Gastrocnemius medialis (tissue), 4 donors: Measurements from ENCODE around the gene SLC46A3.

Experiments used
- POLR2A ChIP-seq, 2 donors: fragments of 450-650 bp; IDR thresholded peaks; one replicate each; pipeline ENCODE4 v1.6.1; 2017; ENCODE audit warnings: antibody characterized with exemption in 2 of 2, mild to moderate bottlenecking in 2 of 2, moderate library complexity in 2 of 2
- TF ChIP-seq, protein P1 (sequence below), 5 experiments: fragments of 450-650 bp in 3 of 5; fragments of 200-600 bp in 2 of 5; sonication (generic) in 2 of 5; IDR thresholded peaks in 4 of 5; conservative IDR thresholded peaks in 1 of 5; 1 replicate in 4 of 5; 2 replicates in 1 of 5; pipeline ENCODE4 v1.5.1; 2016 to 2019; ENCODE audit warnings: antibody characterized with exemption in 5 of 5, mild to moderate bottlenecking in 3 of 5, moderate library complexity in 3 of 5

DNA sequence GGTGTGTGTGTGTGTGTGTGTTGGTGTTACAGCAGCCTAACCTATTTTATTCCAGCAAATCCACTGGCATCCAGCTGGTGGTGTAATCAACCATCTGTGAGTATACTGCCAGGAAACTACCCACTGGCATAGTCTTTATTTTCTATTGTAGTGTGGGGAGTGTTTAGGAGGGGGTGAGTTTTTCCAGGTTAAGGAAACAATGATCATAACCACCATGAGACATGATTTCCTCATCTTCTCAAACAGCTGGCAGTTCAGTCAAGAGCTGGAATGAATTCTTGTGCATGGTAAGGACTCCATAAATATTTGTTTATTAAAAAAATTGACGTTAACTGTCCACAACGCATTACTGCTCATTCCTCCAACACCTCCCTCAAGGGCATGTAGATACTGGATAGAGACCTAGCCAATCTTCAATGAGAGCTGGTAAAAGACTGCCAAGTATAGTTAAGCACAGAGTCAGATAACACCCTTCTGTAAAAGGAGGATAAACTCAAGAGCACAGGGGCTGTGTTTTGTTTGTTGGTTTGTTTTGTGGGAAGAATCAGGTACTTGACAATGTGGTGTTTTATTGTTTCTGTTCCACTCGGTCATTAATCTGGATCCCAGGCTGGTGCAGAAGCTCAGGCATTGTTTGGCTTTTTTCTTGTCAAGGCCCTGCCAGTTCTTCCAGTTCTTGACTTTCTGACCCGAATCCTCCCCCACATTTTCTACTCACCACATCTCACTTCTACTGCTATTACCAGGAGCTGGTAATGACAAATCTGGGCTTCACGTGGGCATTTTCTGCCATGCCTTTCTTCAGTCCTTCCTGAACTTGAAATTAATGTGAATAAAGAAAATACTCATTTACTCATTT, 31.6 kb upstream of the SLC46A3 start:
- TF ChIP-seq, protein P1, sequence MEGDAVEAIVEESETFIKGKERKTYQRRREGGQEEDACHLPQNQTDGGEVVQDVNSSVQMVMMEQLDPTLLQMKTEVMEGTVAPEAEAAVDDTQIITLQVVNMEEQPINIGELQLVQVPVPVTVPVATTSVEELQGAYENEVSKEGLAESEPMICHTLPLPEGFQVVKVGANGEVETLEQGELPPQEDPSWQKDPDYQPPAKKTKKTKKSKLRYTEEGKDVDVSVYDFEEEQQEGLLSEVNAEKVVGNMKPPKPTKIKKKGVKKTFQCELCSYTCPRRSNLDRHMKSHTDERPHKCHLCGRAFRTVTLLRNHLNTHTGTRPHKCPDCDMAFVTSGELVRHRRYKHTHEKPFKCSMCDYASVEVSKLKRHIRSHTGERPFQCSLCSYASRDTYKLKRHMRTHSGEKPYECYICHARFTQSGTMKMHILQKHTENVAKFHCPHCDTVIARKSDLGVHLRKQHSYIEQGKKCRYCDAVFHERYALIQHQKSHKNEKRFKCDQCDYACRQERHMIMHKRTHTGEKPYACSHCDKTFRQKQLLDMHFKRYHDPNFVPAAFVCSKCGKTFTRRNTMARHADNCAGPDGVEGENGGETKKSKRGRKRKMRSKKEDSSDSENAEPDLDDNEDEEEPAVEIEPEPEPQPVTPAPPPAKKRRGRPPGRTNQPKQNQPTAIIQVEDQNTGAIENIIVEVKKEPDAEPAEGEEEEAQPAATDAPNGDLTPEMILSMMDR (IDR thresholded peaks at IDR 0.05 in 4 of 5, conservative IDR thresholded peaks at IDR 0.05 in 1 of 5), result no peak
- no peak for TF ChIP-seq POLR2A (IDR thresholded peaks at IDR 0.05)
